A549 treated with ZK216348 at 1 μM for 4 hours (cell line): ENCODE data around the gene SNRNP40. TPM values are rescaled to one million over a fixed set of nuclear protein-coding genes. Genes with fewer than 3 reads are reported as not detected.

Source experiments
- total RNA-seq: library from RNA; stranded (reverse); fragments of 200-300 nt; extraction: Qiagen RNA extraction; gene quantifications from 5 replicates; pipeline ENCODE4 v1.2.3, GENCODE V29; 2022; ENCODE audit warnings: low read depth

SNRNP40 gene
- total RNA-seq: 38.7 to 50.3 TPM (median 42.0 TPM) in 5 replicates

GRCh38 chr1:31296486-31297276 is at the start of gene SNRNP40, which contains the start of gene ZCCHC17:
SNRNP40 (minus strand) TSS chr1:31296788; CDS start chr1:31296751, 37 bp downstream.
ZCCHC17 (plus strand) TSS chr1:31297032; CDS start chr1:31310099, 13,067 bp downstream.

DNA sequence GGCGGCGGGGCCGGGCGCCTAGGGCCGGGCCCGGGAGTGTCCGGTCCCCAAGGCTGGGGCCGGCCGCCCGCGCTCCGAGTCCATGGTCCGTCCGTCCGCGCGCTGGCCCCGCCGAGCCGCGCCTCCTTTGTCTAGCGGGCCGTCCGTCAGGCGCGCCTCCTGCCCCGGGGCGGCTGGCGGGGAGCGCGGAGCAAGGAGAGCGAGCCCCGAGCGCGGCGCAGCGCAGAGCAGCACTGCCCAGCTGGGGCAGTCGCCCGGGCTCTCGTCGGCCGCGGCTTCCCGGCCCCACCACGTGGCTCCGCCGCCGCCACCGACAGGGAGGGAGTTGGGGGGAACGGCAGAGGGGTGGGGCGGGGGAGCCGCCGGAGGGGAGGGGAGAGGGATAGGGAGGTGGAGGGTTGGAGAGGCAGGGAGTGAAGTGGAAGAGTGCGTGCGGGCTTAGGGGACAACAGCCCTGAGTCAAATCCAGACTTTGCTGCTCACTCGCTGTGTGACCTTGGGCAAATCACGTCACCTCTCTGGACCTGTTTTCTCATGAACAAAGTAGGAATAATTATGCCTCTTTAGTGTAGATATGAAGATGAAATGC is 56.8 kb downstream of the SNRNP40 start, which contains the start of gene NKAIN1:
Gene NKAIN1 (minus strand): TSS at position 235 of the 589 bp plus-strand sequence. CDS start 340 bp downstream, outside the sequence.

Other genes starting within 250 kb of the SNRNP40 start
- gene PUM1, start 231.1 kb downstream of the SNRNP40 start, total RNA-seq: 21.5 to 35.6 TPM (median 28.4 TPM) in 5 replicates
- gene NKAIN1, start 56.9 kb downstream of the SNRNP40 start, total RNA-seq: 1.0 to 1.8 TPM (median 1.3 TPM) in 5 replicates
- 24.2 to 30.1 TPM (median 25.4 TPM) in 5 replicates for gene ZCCHC17, start 244 bp upstream of the SNRNP40 start, total RNA-seq
- gene FABP3, start 76.3 kb upstream of the SNRNP40 start, total RNA-seq: not detected in 5 replicates
- gene SERINC2, start 116.4 kb upstream of the SNRNP40 start, total RNA-seq: 13.5 to 33.0 TPM (median 29.6 TPM) in 5 replicates